GM19238 (cell line): ENCODE results near the gene EDA.

Experiments used
- DNase-seq: peaks from one replicate; pipeline ENCODE4 v3.0.0; 2011; ENCODE audit warnings: low spot score; ENCODE audit not compliant: insufficient read length

Gene EDA

DNA sequence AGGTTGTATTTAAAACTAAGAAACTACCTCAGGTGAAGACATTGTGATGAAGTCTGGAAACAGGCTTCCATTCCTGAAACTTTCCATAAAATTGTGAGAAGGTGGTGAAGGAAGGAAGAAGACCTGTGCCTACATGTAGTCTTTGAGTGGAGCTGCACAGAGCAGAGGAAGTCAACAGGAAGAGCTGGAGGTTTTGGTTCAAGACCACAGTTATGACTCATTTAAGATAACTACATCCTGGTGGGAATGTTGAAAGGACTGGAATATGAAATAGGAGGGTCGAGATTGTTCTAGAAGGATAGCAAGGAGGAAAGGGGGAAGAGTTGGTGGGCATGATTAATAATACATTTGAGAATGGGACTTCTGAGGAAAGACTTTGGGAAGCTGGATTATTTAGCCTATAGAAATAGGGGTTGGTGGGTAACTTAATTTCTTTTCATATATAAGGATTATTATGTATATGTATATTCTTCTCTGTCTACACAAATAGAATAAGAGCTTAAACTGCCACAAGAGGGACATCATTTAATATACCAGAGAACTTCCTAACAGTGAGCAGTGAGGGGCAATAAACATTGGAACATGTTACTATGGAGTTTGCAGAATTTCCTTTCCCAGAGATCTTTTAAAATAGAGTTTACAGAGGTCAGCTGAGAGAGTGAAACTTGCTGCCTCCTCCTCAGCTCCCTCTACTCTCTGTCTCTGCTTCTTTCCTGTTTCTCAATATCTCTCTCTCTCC lies 410.4 kb downstream of the EDA start:
- DNase-seq = no peak

- DNase-seq = no peak
These were observed 410.9 kb downstream of the EDA start for GRCh38 chrX:70026851-70027200.

DNA sequence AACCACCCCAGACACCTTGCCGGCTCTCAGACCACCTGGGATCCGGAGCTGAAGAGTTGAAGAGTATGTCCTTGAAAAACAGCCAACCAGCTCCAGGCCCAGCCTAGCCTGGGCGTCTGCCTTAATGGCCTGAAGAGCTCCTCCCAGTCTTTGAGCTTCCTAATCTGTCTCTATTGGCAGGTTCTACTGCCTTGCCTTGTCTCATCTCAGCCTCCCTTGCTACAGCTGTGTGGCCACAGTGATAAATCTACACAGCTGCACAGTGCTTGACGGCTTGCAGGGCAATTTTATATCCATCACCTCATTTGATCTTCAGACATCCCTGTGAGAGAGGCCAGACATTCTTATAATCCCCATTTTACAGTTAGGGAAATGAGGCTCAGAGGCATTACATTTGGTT lies 413.9 kb downstream of the EDA start:
- no peak for DNase-seq

- DNase-seq = peak; percentile 42
These were observed 414.4 kb downstream of the EDA start for GRCh38 chrX:70030301-70030767.

GRCh38 chrX:70032792-70033191 lies 416.9 kb downstream of the EDA start:
- no peak for DNase-seq

GRCh38 chrX:70033348-70034051 lies 417.6 kb downstream of the EDA start:
- peak; percentile 17 for DNase-seq

GRCh38 chrX:70034646-70035045 lies 418.7 kb downstream of the EDA start:
- no peak for DNase-seq

DNA sequence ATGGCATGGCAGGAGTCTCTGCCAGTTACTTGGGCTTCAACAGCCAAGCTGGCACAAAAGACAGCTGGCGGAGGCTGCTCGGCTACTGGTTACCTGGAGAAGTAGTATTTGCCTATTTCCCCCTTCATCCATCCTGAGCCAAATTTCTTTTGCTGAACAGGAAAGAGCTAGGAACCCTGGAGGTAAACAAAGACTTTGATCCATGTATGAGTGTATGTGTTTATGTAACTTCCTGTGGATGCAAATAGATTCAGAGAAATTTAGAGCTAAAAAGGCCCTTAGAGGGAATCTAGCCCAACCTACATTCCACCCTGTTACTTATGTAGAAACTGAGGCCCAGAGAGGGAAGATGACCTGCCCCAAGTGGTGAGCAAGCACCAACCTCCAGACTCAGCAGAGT lies 422.6 kb downstream of the EDA start:
- DNase-seq = no peak

DNA sequence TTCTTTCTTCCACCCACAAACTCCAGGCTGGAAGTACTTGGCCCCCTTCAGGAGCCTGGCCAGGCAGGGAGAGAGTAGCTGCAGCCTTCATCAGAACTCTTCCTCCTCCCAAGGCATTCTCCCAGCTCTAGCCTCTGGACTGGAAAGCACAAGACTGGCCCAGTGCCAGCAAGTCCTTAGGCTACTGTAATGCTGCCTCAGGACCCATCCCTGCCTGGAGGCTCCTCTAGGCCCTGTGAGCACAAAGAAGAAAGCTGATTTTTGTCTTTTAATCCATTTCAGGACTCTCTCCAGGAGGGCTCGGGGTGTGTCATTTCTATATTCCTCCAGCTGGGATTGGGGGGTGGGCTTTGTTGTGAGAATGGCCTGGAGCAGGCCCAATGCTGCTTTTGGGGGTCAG lies 423.0 kb downstream of the EDA start:
- no peak for DNase-seq

GRCh38 chrX:70039758-70040157 lies 423.8 kb downstream of the EDA start:
- no peak for DNase-seq

DNA sequence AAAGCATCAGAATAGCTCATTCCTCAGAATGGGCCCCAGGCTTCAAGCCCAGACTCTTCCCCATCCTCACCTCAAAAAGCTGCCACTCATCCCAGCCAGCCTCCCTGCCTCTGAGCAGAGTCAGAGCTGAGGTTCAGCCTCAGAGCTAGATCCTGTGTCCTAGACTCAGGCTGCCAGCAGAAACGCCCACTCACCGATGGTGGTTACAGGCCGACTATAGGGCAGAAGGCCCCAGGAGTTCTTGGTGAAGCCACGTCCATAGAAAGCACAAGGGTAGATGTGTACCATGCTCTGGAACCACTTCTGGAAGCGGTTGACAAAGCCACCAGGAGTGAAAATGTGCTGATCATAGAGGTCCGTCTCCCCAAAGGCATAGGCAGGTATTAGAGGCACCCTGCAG lies 426.1 kb downstream of the EDA start:
- no peak for DNase-seq

DNA sequence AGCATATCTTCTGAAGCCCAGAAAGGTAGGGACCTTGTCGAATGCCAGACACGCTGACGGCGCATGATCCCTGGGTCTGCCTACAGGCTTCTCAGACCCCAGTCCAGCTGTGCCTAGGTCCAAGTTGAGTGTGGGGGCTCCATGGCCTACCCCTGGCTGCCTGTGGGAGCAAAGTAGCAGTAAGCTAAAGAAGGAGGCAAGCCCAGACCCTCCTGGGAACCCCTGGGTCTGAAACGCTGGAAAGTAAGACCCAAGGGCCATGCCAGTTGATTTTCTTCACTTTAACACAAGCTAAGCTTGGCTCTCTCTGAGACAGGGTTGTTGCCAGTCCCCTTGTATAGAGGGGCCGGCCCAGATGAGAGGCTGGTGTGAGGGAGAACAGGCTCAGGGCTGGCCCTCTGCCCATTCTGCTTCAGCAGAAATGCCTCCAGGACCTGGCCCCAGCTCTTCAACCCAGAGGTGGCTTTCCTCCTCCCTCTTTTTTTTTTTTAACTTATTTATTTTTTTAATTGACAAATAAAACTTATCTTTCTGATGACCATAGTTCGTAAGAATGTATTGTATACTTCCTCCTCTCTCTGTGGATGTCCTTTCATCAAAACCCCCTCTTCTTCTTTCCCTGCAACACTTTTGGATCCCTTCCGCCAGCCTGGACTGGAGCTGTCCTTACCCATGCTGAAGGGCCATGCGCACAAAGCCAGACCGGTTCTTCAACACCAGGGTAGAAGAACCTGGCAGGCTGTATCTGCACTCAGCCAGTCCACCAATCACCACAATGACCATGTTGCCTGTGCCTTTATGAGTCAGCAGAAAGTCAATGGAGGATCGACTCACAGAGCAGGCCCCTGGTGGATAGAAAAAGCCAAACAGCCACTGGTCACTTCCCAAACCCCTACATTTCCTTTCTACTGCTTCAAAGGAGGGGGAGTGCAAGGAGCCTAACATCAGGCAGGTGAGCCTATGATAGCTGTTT lies 426.8 kb downstream of the EDA start:
- no peak for DNase-seq

DNA sequence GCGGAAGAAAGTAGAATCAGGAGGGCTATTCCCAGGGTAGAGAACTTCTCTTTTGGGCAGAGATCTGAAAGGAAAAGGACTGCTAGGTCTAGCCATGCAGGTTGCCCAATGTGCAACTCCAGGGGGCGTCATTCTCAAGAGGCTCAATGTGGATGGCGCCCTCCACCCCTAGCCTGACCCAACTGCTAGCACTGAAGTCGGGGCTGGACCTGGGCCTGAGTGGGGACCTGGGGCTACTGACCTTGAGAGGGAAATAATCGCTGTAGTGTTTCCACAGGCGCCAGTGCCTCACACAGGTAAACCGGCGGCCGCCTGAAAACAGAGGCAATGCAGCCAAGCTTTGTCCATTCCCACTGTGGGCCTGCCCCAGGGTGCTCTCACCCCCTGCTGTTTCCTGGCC lies 427.8 kb downstream of the EDA start:
- no peak for DNase-seq

GRCh38 chrX:70044541-70045245 lies 428.8 kb downstream of the EDA start:
- DNase-seq = no peak

GRCh38 chrX:70046978-70047377 lies 431.1 kb downstream of the EDA start:
- no peak for DNase-seq

- no peak for DNase-seq
These were observed 433.5 kb downstream of the EDA start for GRCh38 chrX:70049406-70049805.

DNA sequence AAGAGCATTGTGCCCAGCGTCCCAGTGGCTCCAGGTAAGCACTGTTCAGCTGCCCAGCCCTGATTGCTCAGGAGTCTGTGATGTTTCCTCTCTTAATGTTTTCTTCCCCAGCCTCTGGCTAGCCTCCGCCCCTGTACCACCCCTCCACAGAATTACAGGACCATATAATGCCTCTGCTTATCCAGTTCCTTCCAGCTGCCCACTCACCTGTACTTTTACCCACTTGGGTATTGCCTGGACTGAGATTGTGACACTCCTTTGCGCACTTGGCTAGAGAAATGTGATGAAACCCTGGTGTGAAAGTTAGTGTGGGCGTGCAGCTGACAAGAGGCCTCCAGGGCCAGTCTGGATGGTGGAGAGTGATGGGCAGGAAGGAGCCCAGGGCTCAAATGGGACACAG lies 434.0 kb downstream of the EDA start, which contains the start of gene AWAT2:
Gene AWAT2, minus strand, starts transcription at position 14 of the 400 bp plus-strand sequence. Its CDS starts 6 bp downstream, at position 8.
- no peak for DNase-seq

GRCh38 chrX:70052895-70053615 lies 437.1 kb downstream of the EDA start:
- DNase-seq = no peak

GRCh38 chrX:70054391-70054790 lies 438.5 kb downstream of the EDA start:
- no peak for DNase-seq

GRCh38 chrX:70062076-70062475 lies 446.2 kb downstream of the EDA start, which contains the start of gene OTUD6A:
TSS of gene OTUD6A (plus strand) at chrX:70062457. CDS start at chrX:70062525, 68 bp downstream.
- DNase-seq = no peak
